HG03135 (cell line): Measurements from ENCODE around the gene TESK1.
A peak's percentile ranks its signal among the peaks of the same experiment; 100 is the strongest.
"Not testable (repeated sequence)": the region's sequence is repeated elsewhere in the genome, so short reads cannot be mapped to it uniquely, and the experiment has no call there.

Experiments used
- ATAC-seq: cut with Tn5 transposase; IDR thresholded peaks from one replicate; pipeline ENCODE4 v1.9.1; 2021; ENCODE audit warnings: mild to moderate bottlenecking, moderate library complexity; ENCODE audit not compliant: unreplicated experiment

Gene TESK1

DNA sequence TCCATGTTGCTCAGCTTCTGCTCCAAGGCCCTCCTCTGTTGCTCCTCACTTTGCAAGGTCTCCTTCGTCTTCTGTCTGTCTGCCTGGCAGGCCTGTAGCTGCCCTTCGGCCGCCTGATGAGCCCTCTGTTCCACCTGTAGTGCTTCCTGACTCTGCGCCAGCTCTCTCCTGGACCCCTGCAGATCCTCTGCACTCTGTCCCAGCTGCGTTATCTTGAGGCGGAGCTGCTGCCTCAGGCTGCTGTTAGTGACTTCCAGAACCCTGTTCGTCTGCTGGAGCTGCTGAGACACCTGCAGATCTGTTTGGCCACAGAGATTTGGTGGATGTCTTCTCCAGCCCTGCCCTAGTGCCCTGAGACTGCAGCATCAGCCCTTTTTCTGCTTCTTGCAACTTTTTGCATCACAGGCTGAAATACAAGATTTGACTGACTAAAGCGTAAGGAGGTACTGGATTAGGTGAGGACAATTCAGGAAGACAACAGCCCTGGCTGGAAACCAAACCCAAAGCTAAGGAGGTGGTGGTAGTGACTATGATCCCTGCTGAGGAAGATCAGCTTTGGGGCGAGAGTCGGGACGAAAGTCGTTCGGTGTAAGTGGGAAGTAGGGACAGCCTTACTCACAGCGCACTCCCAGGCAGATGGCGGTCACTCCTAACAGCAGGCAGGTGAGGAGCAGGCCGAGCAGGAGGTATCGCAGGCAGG, 11.1 kb downstream of the TESK1 start:
- ATAC-seq = no peak

DNA sequence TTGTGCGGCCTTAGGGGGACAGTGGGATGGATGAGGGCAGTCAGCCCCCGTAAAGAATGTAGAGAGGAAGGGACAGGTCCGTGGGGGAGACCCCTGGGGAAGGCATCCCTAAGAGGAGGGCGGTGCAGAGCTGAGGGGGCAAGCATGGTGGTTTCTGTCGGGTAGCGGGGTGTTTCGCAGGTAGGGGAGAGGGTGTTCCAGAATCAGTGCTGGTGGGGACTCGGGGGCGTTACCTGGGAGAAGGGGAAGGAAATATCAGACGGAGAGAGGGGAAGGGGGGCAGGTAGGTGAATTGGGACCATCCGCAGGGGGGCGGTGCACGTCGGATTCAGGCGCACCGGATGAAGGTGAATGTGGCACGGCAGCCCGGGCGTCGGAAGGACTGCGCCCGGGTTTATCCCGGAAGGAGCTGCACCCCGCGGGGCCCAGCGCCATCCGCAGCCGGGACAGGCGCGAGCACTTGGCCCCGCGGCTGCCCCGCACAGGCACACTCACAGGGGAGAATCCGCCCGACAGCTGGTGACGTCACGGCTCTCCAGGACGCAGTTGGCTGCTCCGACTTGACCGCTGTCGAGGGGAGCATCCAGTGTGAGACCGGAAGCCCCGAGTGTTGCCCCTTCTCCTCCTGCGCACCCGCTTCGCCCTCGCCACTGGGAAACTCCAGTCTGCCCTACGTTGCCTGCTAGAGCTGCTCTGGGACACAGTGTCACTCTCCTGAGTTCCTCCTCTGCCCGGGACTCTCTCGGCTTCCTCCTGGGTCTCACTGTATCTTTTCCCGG, 11.8 kb downstream of the TESK1 start:
- ATAC-seq = no peak

DNA sequence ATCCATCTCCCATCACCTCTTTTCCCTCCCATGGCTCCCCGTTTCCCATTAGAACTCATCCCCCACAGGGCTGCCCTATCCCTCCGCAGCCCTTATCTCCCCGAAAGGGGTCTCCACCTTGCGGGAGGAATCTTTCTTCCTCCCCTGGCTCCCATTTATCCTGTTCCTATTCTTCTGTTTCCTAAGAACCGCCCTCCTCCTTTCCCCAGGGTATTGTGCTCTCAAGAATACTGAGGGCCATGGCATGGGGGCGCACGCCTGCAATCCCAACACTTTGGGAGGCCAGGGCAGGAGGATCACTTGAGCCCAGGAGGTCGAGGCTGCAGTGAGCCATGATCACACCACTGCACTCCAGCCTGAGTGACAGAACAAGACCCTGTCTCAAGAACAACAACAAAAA, 12.5 kb downstream of the TESK1 start:
- no peak for ATAC-seq

DNA sequence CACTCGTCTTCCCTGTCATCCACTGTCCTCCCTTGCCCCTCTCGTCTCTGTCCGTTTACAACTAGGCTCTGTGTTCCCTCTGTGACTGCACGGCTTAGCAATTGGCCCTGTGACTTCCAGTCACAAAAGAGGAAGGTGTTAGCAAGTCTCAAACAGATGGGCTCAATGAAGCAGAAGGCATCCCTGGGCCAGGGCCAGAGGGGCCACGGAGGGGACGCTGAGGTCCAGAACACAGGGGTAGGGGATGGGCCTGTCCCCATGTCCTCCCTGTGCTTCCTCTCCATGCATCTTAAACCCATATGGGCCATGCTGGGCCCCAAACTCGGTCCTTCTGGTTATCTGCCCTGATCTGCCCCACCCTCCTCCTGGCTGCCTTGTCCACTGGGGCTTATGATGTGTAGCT, 13.3 kb downstream of the TESK1 start, which contains the start of gene CD72:
CD72 (minus strand) TSS at position 89 of the 403 bp plus-strand sequence. CDS start 110 bp downstream, outside the sequence.
- no peak for ATAC-seq

DNA sequence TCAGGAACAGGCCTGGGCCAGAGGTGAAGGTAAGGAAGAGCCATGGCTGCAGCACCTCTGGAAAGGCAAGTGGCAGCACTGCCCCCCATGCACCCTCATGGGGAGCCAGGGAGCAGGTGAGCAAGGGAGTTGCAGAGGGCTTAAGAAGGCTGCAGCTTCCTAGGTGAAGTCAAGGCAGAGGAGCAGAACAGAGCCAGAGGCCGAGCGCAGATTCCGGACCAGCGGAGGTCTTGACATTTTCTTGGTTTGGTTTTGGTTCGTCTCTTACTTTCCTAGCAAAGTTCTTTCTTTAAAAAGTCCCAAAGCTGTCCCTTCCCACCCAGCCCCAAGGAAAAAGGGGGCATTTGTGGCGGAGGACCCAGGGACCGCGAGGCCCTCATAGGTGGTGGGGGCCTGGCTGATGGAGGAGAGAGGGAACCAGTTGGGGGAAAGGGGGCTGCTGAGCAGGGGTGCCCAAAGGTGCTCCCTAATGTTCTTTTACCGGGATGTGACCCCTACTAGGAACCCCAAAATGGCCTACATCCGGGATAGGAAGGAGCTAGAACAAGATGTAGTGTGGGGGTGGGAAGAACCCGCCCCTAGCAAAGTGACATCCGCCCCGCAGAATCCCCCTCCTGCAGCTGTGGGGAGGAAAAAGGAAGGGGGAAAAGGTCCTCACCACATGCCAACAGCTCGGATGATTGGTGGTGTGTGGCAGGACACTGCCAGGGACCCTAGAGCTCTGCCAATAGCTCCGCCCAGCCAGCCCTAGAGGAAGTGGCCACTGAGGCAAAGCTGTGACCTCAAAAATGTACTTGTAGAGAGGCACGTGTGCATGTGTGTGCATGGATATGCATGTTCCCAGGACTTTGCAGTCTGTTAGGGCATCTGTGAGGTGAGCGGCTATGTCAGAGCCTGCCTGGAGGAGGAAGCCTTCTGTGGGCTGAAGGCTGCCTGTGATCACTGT, 14.1 kb downstream of the TESK1 start:
- ATAC-seq = peak; percentile 38

DNA sequence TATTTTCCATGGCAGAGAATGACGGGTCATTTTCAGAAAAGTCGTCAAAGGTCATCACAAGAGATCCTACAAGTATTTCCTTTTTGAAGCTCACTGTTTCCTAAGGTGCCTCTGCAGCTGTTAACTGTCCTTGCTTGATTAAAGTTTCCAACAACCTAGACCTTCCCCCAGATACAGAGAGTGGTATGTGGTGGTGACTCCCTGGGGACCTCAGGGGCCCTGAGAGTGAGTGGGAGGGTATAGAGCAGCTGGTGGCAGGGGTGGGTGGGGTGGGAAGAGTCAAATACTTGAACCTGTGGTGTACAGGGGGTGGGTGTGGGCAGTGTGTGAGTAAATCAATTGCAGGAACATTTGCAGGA, 14.7 kb downstream of the TESK1 start:
- peak; percentile 56 for ATAC-seq

DNA sequence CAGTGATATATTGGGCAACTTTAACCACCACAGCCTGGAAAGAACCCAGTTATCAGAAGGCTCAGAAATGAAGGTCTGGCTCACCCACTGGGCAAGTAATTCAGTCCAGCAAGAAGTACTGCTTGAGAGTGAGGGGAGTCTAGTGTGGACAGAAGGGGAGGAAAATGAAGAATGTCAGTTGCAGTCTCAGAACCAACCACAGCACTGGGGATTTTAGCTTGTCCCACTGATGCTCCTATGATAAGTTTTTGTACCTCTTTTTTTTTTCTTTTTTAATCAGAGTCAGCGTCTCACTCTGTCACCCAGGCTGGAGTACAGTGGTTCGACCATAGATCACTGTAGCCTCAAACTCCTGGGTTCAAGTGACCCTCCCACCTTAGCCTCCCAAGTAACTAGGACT, 22.5 kb downstream of the TESK1 start:
- ATAC-seq = no peak

DNA sequence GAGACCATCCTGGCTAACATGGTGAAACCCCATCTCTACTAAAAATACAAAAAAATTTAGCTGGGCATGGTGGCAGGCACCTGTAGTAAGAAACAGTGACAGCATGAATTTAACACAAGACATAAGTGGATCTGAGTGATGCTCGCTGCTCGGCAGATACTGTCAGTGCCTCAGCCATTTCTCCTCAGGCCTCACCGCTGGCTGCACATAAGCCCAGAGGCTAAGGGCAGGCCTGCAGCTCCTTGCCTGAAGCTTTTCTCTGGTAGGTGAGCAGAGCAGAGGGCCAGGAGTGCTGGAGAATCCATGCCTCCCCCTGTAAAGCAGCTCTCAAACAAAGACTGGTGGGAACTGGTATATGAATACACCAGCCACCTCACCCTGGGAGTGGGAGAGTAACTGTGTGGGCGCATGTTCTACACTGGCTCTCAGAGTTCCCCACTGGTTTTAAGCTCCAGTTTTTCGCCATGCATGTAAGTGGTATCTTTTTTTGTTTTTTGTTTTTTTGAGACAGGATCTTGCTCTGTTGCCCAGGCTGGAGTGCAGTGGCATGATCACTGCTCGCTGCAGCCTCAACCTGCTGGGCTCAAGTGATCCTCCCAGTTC, 23.4 kb downstream of the TESK1 start:
- no peak for ATAC-seq

DNA sequence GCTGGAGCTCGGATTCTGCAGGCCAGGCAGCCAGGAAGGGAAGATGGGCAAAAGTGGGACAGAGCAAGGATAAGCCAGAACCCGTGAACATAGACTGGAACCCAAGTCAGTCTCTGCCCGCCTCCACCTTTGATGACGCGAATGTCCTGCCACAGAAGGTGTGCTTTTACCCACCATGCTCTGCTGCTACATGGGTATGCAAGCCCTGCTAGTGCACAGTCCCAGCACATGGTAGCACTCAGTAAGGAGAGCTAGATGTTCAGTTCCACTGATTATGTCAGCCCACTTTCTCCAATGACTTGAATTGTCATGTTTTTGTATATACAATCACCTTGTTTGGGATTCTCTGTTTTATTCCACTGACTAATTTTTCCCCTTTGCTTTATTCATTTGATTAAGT, 24.5 kb downstream of the TESK1 start:
- ATAC-seq = no peak

DNA sequence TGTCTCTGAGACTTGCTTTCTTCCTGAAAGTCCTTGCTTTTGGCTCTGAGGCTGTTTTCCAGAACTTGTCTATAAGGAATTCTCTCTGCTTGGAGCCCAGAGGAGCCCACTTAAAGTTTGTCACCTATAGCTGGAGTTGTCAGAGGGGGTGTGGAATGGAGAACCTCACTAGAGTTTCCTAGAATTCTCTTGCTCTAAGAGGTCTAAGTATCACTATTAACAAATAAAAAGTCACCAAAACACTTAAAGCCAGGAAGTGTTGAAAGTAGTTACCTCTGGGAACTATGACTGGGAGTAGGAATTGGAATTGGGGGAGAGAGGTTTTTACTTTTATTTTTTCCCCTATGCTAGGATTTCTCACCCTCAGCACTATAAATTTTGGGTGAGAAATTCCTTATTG, 30.7 kb downstream of the TESK1 start:
- ATAC-seq = no peak

DNA sequence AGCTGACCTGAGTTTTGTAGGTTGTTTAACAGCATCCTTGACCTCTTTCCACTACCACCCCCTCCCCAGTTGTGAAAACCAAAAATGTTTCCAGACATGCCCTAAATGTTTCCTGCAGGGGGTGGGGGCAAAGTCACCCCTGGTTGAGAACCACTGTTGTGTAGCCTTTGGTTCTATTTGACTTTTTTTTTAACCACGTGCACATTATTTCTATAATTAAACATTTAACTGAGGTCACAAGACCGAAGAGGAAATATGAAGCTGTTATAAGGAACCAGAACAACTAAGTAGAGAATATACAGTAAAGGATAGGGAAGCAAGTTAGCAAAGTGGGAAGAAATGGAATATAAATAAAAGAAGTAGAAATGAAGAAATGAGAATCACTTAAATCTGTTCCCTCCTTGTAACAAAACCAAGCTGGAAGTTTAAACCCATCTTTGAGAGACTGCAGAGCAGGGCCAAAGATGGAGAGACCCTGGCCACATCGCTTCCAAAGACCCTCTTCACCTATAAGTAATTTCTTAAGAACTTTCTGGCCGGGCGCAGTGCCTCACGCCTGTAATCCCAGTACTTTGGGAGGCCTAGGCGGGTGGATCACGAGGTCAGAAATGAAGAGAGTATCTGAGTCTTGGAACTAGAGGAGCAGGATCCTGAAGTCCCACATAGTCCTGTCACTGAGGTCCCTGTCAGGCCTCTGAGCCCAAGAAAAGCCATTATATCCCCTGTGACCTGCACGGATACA, 31.2 kb downstream of the TESK1 start:
- ATAC-seq = no peak

DNA sequence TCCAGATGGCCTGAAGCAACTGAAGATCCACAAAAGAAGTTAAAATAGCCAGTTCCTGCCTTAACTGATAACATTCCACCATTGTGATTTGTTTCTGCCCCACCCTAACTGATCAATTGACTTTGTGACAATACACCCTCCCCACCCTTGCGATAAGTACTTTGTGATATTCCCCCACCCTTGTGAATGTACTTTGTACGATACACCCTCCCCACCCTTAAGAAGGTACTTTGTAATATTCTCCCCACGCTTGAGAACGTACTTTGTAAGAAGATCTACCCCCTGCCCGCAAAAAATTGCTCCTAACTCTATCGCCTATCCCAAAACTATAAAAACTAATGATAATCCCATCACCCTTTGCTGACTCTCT, 31.8 kb downstream of the TESK1 start:
- ATAC-seq = not testable (repeated sequence)

DNA sequence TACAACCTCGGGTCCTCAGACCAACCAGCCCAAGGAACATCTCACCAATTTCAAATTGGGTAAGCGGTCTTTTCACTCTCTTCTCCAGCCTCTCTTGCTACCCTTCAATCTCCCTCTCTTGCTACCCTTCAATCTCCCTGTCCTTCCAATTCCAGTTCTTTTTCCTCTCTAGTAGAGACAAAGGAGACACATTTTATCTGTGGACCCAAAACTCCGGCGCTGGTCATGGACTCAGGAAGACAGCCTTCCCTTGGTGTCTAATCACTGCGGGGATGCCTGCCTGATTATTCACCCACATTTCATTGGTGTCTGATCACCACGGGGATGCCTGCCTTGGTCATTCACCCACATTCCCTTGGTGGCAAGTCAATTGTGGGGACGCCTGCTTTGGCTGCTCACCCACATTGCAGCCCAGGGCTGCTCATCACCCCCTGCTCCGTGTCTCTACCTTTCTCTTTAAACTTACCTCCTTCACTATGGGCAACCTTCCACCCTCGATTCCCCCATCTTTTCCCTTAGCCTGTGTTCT, 32.4 kb downstream of the TESK1 start:
- ATAC-seq = not testable (repeated sequence)

DNA sequence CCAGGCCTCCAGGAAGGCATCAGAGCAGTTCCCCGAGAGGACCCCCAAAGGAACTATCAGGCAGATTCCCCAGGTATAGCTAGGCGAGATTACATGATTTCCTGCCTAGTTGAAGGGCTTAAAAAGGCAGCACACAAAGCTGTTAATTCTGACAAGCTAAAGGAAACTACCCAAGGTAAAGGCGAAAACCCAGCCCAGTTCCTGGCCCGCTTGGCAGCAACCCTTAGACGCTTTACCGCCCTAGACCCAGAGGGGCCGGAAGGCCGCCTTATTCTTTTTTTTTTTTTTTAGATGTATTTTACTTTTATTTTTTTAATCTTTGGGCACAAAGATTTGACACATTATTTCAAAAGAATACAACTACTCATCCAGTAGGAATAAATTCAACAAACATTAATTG, 33.7 kb downstream of the TESK1 start:
- not testable (repeated sequence) for ATAC-seq

DNA sequence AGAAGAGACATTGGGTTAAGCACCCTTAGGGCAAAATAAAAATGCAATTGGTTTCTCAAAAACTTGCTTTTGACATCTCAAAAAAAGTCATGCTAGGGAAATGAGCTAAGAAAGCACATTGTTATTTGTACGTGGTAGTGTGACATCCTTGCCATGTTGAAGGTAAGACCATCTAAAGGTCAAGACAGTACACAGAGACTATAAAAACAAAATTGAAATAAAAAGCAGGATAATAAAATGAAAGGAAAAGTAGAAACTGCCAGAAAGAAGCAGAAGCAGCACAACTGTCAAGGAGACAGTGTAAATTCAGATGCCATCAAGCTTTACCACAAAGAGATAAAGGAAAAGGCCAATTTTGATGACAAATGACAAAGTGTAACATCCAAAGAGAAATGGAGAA, 34.2 kb downstream of the TESK1 start:
- not testable (repeated sequence) for ATAC-seq

DNA sequence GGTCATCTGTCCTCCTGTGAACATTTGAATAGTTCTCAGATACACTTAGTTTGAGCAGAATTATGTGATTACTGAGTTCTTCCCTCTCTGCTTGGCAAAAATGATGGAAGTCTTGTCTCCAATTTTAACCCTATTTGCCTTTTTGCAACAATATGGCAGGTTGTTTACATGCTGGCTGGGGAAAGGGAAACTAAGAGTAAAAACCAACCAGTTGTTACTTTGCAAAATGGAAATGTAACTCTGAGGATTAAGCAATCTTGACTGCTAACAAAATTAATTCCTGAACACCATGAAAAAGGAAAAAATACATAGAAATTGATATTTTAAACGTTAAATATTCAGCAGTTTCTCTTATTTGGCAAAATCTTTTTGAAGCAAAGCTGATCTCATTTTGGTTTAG, 34.6 kb downstream of the TESK1 start:
- ATAC-seq = no peak

DNA sequence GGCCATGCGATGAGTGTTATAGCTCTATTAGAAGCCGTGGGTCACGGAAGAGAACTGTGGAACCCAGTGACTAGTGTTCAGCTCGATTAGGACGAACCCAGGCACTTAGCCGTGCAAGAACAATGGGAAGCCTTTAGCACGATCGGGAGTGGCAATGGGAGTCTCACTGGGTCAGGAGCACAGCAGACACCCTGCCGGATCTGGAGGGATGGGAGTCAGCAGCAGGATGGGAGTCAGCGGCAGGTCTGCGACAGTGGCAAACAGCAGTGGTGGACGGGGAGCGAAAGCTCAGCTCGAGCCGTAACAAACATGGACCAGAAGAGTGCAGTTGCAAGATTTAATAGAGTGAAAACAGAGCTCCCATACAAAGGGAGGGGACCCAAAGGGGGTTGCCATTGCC, 35.4 kb downstream of the TESK1 start:
- not testable (repeated sequence) for ATAC-seq

DNA sequence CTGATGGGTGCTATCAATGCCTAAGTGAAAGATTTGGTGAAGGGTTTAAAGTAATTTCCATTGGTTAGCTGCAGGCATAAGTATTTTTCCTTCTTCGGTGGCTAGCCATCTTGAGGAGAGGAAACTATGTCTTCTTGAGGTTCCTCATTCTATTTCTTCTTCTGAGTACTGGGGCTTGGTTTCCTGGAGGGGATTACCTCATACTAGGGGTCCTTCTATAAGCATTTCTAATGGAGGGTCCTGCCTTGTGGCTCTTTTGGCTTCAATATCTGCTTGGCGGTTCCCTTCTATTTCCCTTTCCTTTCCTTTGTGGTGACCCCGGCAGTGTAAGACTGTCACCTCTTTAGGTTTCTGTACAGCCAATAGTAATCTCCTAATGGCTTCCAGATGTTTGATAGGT, 36.4 kb downstream of the TESK1 start:
- ATAC-seq = not testable (repeated sequence)

DNA sequence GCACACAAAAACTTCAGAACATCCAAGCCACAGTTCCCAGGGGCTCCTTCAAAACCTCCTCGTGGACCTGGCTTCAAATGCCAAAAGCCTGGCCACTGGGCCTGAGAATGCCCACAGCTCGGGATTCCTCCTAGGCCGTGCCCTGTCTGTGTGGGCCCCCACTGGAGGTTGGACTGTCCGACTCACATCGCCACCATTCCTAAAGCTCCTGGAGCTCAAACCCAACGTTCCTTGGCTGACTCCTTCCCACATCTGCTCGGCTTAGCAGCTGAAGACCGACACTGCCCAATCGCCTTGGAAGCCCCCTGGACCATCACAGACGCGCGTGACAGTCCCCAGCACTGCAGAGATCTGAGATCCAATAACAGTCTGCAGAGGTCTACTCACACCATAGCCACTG, 38.0 kb downstream of the TESK1 start:
- ATAC-seq = no peak

DNA sequence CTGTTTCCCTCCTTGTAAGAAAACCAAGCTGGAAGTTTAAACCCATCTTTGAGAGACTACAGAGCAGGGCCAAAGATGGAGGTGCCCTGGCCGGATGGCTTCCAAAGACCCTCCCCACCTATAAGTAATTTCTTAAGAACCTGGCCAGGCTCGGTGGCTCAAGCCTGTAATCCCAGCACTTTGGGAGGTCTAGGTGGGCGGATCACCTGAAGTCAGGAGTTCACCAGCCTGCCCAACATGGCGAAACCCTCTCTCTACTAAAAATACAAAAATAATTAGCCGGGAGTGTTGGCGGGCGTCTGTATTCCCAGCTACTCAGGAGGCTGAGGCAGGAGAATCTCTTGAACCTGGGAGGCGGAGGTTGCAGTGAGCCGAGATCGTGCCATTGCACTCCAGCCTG, 40.7 kb downstream of the TESK1 start:
- not testable (repeated sequence) for ATAC-seq
